Measurements from ENCODE around the gene FBXO45.
"Not testable (repeated sequence)": the region's sequence is repeated elsewhere in the genome, so short reads cannot be mapped to it uniquely, and the experiment has no call there.

FBXO45 gene

GRCh38 chr3:196634224-196634623 is 65.8 kb downstream of the FBXO45 start:
- no peak for TF ChIP-seq CTCF (conservative IDR thresholded peaks at IDR 0.05; ENCODE audit: low read depth, low read length)
- H3K4me3 ChIP-seq (ENCODE audit: low read length), result no peak overlapping the region
- DNase-seq (ENCODE audit: low read depth), result no peak

DNA sequence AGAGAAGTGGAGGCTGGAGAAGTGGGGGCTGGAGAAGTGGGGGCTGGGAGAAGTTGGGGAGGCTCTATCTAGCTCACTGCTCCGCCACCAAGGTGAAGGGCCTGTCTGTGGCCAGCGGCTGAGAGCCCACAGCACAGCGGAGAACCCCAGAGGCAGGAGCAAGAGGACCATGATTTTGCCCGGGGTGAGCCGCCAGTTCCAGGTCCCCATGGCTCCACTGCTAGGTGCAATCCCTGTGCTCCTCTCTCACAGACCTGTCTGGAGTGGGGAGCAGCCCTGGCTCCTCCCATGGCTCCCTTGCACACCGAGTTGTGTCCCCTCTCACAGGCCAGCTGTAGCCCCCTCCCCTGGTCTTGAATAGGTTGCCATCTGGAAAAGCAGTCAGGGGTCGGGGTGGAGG is 66.4 kb downstream of the FBXO45 start:
- no peak overlapping the region for H3K4me3 ChIP-seq (ENCODE audit: low read length)
- no peak for DNase-seq (ENCODE audit: low read depth)
- TF ChIP-seq CTCF (conservative IDR thresholded peaks at IDR 0.05; ENCODE audit: low read depth, low read length), result no peak

- no peak overlapping the region for H3K4me3 ChIP-seq (ENCODE audit: low read length)
- no peak for TF ChIP-seq CTCF (conservative IDR thresholded peaks at IDR 0.05; ENCODE audit: low read depth, low read length)
- DNase-seq (ENCODE audit: low read depth), result no peak
Measured at GRCh38 chr3:196636369-196637349, 68.2 kb downstream of the FBXO45 start.

DNA sequence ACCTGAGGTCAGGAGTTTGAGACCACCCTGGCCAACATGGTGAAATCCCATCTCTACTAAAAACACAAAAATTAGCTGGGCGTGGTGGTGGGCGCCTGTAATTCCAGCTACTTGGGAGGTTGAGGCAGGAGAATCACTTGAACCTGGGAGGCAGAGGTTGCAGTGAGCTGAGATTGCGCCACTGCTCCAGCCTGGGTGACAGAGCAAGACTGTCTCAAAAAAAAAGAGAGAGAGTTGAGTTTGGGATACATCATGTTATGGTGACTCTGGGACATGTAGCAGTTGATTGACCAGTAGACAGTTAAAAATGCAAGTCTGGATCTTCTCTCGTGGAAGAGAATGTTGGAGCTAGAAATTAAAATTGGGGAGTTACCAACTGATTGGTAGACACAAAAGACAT is 69.5 kb downstream of the FBXO45 start:
- not testable (repeated sequence) for DNase-seq (ENCODE audit: low read depth); H3K4me3 ChIP-seq (ENCODE audit: low read length)
